CD4-positive, alpha-beta T cell (primary cell): ENCODE measurements around the gene VPS13D. TPM values are rescaled to one million over a fixed set of nuclear protein-coding genes. Genes with fewer than 3 reads are reported as not detected.

Experiments
- ATAC-seq: fragments of 200-7000 bp; cut with Tn5 transposase; one replicate; pipeline ENCODE4 v1.10.0; 2022; ENCODE audit warnings: mild to moderate bottlenecking; ENCODE audit not compliant: poor library complexity
- CTCF ChIA-PET: fragments of 350-600 bp; sonication (Branson Sonifier 250); formaldehyde crosslinking; loops from one replicate; lab custom pipeline; 2021; ENCODE audit warnings: antibody characterized with exemption, inconsistent platforms; lab: Charles Lee
- POLR2A ChIA-PET: fragments of 350-600 bp; sonication (Branson Sonifier 250); formaldehyde crosslinking; loops from one replicate; lab custom pipeline; 2021; ENCODE audit warnings: antibody characterized with exemption, inconsistent platforms; lab: Charles Lee
- DNase-seq, 14 experiments: peaks; one replicate each; pipeline ENCODE4 v3.0.0-alpha.2; 2013 to 2020; ENCODE audit warnings: mixed read lengths in 2 of 14
- H3K27ac ChIP-seq, 2 donors: one replicate each; pipeline versions ENCODE4 v1.5.1 to v1.7.0; 2013; ENCODE audit warnings: low read length in 2 of 2, low read depth in 1 of 2, mild to moderate bottlenecking in 1 of 2
- H3K27me3 ChIP-seq, 2 experiments: 1 replicate in 1 of 2; 2 replicates in 1 of 2; pipeline versions ENCODE4 v1.6.1 to v1.7.0; 2013; ENCODE audit warnings: low read length in 2 of 2, control low read depth in 1 of 2, mild to moderate bottlenecking in 1 of 2, moderate library complexity in 1 of 2; ENCODE audit not compliant: insufficient read depth in 2 of 2, control insufficient read depth in 1 of 2
- H3K36me3 ChIP-seq: one replicate; pipeline ENCODE4 v1.6.1; 2013; ENCODE audit warnings: low read length, control low read depth; ENCODE audit not compliant: insufficient read depth
- H3K4me1 ChIP-seq: one replicate; pipeline ENCODE4 v1.6.1; 2013; ENCODE audit warnings: low read length, control low read depth; ENCODE audit not compliant: insufficient read depth
- H3K4me3 ChIP-seq: one replicate; pipeline ENCODE4 v1.5.1; 2013; ENCODE audit warnings: mild to moderate bottlenecking, low read length, moderate library complexity
- H3K9me3 ChIP-seq, 2 experiments: 1 replicate in 1 of 2; 2 replicates in 1 of 2; pipeline versions ENCODE4 v1.6.1 to v1.7.0; 2013; ENCODE audit warnings: low read length in 2 of 2, mild to moderate bottlenecking in 2 of 2, control low read depth in 1 of 2, moderate library complexity in 1 of 2; ENCODE audit not compliant: control insufficient read depth in 1 of 2, insufficient read depth in 1 of 2
- H3K27ac Mint-ChIP-seq: one replicate; pipeline ENCODE4 v1.8.0; 2020; ENCODE audit warnings: mixed read lengths
- H3K27me3 Mint-ChIP-seq: one replicate; pipeline ENCODE4 v1.8.0; 2021; ENCODE audit warnings: mixed read lengths
- H3K36me3 Mint-ChIP-seq: one replicate; pipeline ENCODE4 v1.8.0; 2021; ENCODE audit warnings: low read depth, mixed read lengths
- H3K4me1 Mint-ChIP-seq: one replicate; pipeline ENCODE4 v1.8.0; 2021; ENCODE audit warnings: low read depth, mixed read lengths
- H3K4me3 Mint-ChIP-seq: one replicate; pipeline ENCODE4 v1.8.0; 2020; ENCODE audit warnings: mild to moderate bottlenecking, mixed read lengths
- H3K9me3 Mint-ChIP-seq: one replicate; pipeline ENCODE4 v1.8.0; 2020; ENCODE audit warnings: mixed read lengths
- CTCF ChIP-seq: fragments of 200-600 bp; IDR thresholded peaks from one replicate; pipeline ENCODE4 v1.8.0; 2022; ENCODE audit warnings: antibody characterized with exemption, mild to moderate bottlenecking
- intact Hi-C, 2 experiments: fragments of 100-400 bp; cut with DNase I in 1 of 2; cut with micrococcal nuclease in 1 of 2; formaldehyde crosslinking; loops; one replicate each; pipeline versions ENCODE4 v1.15.1 to v1.9.0; 2023 to 2025; cut with DNase I, micrococcal nuclease
- total RNA-seq, 174 experiments: library from RNA in 2 of 174; stranded (reverse) in 2 of 174; gene quantifications; one replicate each; pipeline ENCODE4 v1.2.3 and lab custom pipeline; 2021 to 2026

VPS13D gene
- total RNA-seq, 2 experiments from 2014 or later: 63.0 to 67.3 TPM

- CTCF ChIA-PET: no interaction called here
- DNase-seq: no peak
- no peak for TF ChIP-seq CTCF
- H3K27me3 ChIP-seq: no peaks in the 10 kb centered on the region
- POLR2A ChIA-PET: no interaction called here
- no peaks in the 10 kb centered on the region for H3K4me1 ChIP-seq
- H3K27me3 Mint-ChIP-seq: no peaks in the 10 kb centered on the region
- peaks cover 5% of the 10 kb centered on the region for H3K4me1 Mint-ChIP-seq
- no peaks in the 10 kb centered on the region for H3K36me3 Mint-ChIP-seq
- H3K4me3 Mint-ChIP-seq: no peak overlapping the region
- H3K27ac ChIP-seq: no peak overlapping the region
- H3K4me3 ChIP-seq: no peak overlapping the region
- ATAC-seq: no peak
- no peaks in the 10 kb centered on the region for H3K36me3 ChIP-seq
- no peak overlapping the region for H3K27ac Mint-ChIP-seq
- intact Hi-C loops: no loop called here
- no peaks in the 10 kb centered on the region for H3K9me3 Mint-ChIP-seq
- H3K9me3 ChIP-seq: peaks cover 0 to 8% of the 10 kb centered on the region in 2 experiments
Measured at GRCh38 chr1:12544357-12544756, 314.5 kb downstream of the VPS13D start.

- ChIA-PET CTCF (no interaction called here), POLR2A (no interaction called here)
- no peak for TF ChIP-seq CTCF
- ATAC-seq (no peak), DNase-seq (no peak)
- Mint-ChIP-seq H3K4me3 (no peak overlapping the region), H3K27me3 (no peaks in the 10 kb centered on the region), H3K9me3 (no peaks in the 10 kb centered on the region), H3K27ac (no peak overlapping the region), H3K4me1 (peaks cover 5% of the 10 kb centered on the region), H3K36me3 (no peaks in the 10 kb centered on the region)
- H3K36me3 ChIP-seq: no peaks in the 10 kb centered on the region
- peaks cover 0 to 8% of the 10 kb centered on the region in 2 experiments for H3K9me3 ChIP-seq
- H3K27ac ChIP-seq: no peak overlapping the region
- H3K4me1 ChIP-seq: no peaks in the 10 kb centered on the region
- no peaks in the 10 kb centered on the region for H3K27me3 ChIP-seq
- intact Hi-C loops: no loop called here
- no peak overlapping the region for H3K4me3 ChIP-seq
Measured at GRCh38 chr1:12544992-12545391, 315.2 kb downstream of the VPS13D start.

GRCh38 chr1:12546771-12547585 is 317.1 kb downstream of the VPS13D start:
- Mint-ChIP-seq H3K4me3 (no peak overlapping the region), H3K27me3 (no peaks in the 10 kb centered on the region), H3K27ac (no peak overlapping the region), H3K9me3 (no peaks in the 10 kb centered on the region), H3K36me3 (no peaks in the 10 kb centered on the region), H3K4me1 (peaks cover 5% of the 10 kb centered on the region)
- DNase-seq (no peak), ATAC-seq (no peak)
- H3K27ac ChIP-seq: no peak overlapping the region
- no peaks in the 10 kb centered on the region for H3K9me3 ChIP-seq
- no peak overlapping the region for H3K4me3 ChIP-seq
- no peaks in the 10 kb centered on the region for H3K27me3 ChIP-seq
- no peaks in the 10 kb centered on the region for H3K4me1 ChIP-seq
- intact Hi-C loops: no loop called here
- CTCF ChIA-PET: no interaction called here
- POLR2A ChIA-PET: no interaction called here
- no peak for TF ChIP-seq CTCF
- H3K36me3 ChIP-seq: no peaks in the 10 kb centered on the region
